NT2/D1 (cell line): ENCODE measurements around the gene RIPOR3.

Experiments used
- SUZ12 ChIP-seq: IDR thresholded peaks from 2 replicates; pipeline ENCODE4 v1.6.1; 2011; ENCODE audit not compliant: insufficient read length, insufficient read depth; ENCODE audit errors: extremely low read depth
- YY1 ChIP-seq: IDR thresholded peaks from 2 replicates; pipeline ENCODE4 v1.6.1; 2011; ENCODE audit not compliant: insufficient read length, insufficient read depth
- ZNF274 ChIP-seq: IDR thresholded peaks from 2 replicates; pipeline ENCODE4 v1.6.1; 2011; ENCODE audit warnings: mild to moderate bottlenecking, low read depth, low read length

DNA sequence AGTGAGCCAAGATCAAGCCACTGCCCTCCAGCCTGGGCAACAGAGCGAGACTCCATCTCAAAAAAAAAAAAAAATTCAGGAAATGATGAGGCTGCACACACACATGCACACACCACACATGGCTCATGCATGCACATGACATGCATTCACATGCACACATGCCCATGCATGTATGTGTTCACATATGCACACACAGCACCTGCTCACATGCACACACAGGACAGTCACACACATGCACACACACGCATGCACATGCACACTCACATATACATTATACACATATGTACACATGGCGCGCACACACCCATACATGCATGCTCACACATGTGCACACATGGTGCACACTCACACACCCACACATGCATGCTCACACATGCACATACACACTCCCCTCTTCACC is 22.5 kb downstream of the RIPOR3 start:
- TF ChIP-seq ZNF274 (no peak), YY1 (no peak), SUZ12 (no peak)
